HL-60 (cell line): ENCODE measurements around the gene TIMM23.
"Not testable (repeated sequence)": the region's sequence is repeated elsewhere in the genome, so short reads cannot be mapped to it uniquely, and the experiment has no call there.

Experiments used
- GABPA ChIP-seq: IDR thresholded peaks from 2 replicates; pipeline ENCODE4 v1.6.1; 2012; ENCODE audit warnings: low read depth
- POLR2AphosphoS5 ChIP-seq: IDR thresholded peaks from 2 replicates; pipeline ENCODE4 v1.6.1; 2012; ENCODE audit warnings: low read depth
- TF ChIP-seq, protein P1 (sequence below): IDR thresholded peaks from one replicate; pipeline ENCODE4 v1.5.1; 2011; ENCODE audit warnings: low read length, control low read depth, inconsistent platforms; ENCODE audit not compliant: insufficient read depth
- TF ChIP-seq, protein P2 (sequence below): IDR thresholded peaks from 2 replicates; pipeline ENCODE4 v1.6.1; 2012; ENCODE audit warnings: low read depth; ENCODE audit not compliant: insufficient replicate concordance

DNA sequence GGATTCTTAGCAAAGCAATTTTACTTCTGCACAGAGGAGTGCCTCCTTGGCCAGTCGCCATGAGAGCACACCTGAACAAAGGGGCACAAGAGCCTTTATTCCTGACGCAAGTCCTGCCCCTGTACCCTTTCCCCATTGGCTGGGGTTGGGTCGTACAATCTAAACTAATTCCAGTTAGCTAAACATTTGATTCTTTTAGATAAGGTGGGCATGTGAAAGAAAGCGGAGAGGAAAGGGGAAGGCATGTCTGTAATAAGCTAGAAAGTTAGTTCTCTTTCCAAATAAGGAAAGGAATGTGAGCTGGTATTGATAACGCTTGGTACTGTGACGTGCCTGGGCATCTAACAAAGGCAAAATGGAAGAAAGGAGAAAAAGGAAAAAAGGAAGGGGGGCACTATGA is 15.7 kb upstream of the TIMM23 start:
- TF ChIP-seq, protein P1, sequence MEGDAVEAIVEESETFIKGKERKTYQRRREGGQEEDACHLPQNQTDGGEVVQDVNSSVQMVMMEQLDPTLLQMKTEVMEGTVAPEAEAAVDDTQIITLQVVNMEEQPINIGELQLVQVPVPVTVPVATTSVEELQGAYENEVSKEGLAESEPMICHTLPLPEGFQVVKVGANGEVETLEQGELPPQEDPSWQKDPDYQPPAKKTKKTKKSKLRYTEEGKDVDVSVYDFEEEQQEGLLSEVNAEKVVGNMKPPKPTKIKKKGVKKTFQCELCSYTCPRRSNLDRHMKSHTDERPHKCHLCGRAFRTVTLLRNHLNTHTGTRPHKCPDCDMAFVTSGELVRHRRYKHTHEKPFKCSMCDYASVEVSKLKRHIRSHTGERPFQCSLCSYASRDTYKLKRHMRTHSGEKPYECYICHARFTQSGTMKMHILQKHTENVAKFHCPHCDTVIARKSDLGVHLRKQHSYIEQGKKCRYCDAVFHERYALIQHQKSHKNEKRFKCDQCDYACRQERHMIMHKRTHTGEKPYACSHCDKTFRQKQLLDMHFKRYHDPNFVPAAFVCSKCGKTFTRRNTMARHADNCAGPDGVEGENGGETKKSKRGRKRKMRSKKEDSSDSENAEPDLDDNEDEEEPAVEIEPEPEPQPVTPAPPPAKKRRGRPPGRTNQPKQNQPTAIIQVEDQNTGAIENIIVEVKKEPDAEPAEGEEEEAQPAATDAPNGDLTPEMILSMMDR = not testable (repeated sequence)
- TF ChIP-seq, protein P2, sequence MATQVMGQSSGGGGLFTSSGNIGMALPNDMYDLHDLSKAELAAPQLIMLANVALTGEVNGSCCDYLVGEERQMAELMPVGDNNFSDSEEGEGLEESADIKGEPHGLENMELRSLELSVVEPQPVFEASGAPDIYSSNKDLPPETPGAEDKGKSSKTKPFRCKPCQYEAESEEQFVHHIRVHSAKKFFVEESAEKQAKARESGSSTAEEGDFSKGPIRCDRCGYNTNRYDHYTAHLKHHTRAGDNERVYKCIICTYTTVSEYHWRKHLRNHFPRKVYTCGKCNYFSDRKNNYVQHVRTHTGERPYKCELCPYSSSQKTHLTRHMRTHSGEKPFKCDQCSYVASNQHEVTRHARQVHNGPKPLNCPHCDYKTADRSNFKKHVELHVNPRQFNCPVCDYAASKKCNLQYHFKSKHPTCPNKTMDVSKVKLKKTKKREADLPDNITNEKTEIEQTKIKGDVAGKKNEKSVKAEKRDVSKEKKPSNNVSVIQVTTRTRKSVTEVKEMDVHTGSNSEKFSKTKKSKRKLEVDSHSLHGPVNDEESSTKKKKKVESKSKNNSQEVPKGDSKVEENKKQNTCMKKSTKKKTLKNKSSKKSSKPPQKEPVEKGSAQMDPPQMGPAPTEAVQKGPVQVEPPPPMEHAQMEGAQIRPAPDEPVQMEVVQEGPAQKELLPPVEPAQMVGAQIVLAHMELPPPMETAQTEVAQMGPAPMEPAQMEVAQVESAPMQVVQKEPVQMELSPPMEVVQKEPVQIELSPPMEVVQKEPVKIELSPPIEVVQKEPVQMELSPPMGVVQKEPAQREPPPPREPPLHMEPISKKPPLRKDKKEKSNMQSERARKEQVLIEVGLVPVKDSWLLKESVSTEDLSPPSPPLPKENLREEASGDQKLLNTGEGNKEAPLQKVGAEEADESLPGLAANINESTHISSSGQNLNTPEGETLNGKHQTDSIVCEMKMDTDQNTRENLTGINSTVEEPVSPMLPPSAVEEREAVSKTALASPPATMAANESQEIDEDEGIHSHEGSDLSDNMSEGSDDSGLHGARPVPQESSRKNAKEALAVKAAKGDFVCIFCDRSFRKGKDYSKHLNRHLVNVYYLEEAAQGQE = not testable (repeated sequence)
- not testable (repeated sequence) for TF ChIP-seq POLR2AphosphoS5, GABPA
